ENCODE results near the gene ADD3.

GRCh38 chr10:109961174-109962001 is 46.4 kb upstream of the ADD3 start:
- no peak for TF ChIP-seq CTCF (IDR thresholded peaks at IDR 0.05; ENCODE audit: extremely low read depth in 1 of 2, insufficient read depth in 1 of 2, low read depth in 1 of 2, low read length in 2 of 2)
- no peak for TF ChIP-seq POLR2A (IDR thresholded peaks at IDR 0.05; ENCODE audit: low read depth, low read length)
